SIG-M5 treated with dmso at 0.1 percent for 504 hours (cell line): ENCODE measurements around the gene SEPTIN6.

Experiments
- DNase-seq: peaks from one replicate; lab custom pipeline; 2025; ENCODE audit not compliant: unreplicated experiment; lab: John Stamatoyannopoulos, UW

The SEPTIN6 gene

GRCh38 chrX:119693040-119693995 lies at the start of gene SEPTIN6:
Gene SEPTIN6, minus strand, starts transcription at chrX:119693168. Its CDS starts 63 bp downstream, at chrX:119693105.
- peak; percentile 79 for DNase-seq

GRCh38 chrX:119738742-119739141 lies 45.8 kb upstream of the SEPTIN6 start:
- DNase-seq, result no peak

GRCh38 chrX:119736206-119736764 lies 43.3 kb upstream of the SEPTIN6 start:
- DNase-seq, result no peak

- DNase-seq, result no peak
Observed at GRCh38 chrX:119735467-119735866, 42.5 kb upstream of the SEPTIN6 start.

GRCh38 chrX:119734897-119735339 lies 42.0 kb upstream of the SEPTIN6 start:
- no peak for DNase-seq

GRCh38 chrX:119729408-119730201 lies 36.6 kb upstream of the SEPTIN6 start:
- DNase-seq, result peak; percentile 73

GRCh38 chrX:119728487-119728886 lies 35.5 kb upstream of the SEPTIN6 start:
- peak; percentile 10 for DNase-seq

- DNase-seq, result peak; percentile 17
Observed at GRCh38 chrX:119726900-119727555, 34.1 kb upstream of the SEPTIN6 start.

- DNase-seq, result no peak
Observed at GRCh38 chrX:119721926-119722325, 29.0 kb upstream of the SEPTIN6 start.

- no peak for DNase-seq
Observed at GRCh38 chrX:119721487-119721886, 28.5 kb upstream of the SEPTIN6 start.

- DNase-seq, result no peak
Observed at GRCh38 chrX:119709630-119710029, 16.7 kb upstream of the SEPTIN6 start.

GRCh38 chrX:119708936-119709335 lies 16.0 kb upstream of the SEPTIN6 start:
- DNase-seq, result no peak

- no peak for DNase-seq
Observed at GRCh38 chrX:119706616-119707015, 13.6 kb upstream of the SEPTIN6 start.

- peak; percentile 55 for DNase-seq
Observed at GRCh38 chrX:119698845-119699244, 5.9 kb upstream of the SEPTIN6 start.

- no peak for DNase-seq
Observed at GRCh38 chrX:119696251-119696890, 3.4 kb upstream of the SEPTIN6 start.

GRCh38 chrX:119695535-119696050 lies 2.6 kb upstream of the SEPTIN6 start:
- DNase-seq, result no peak

GRCh38 chrX:119694601-119695534 lies 1.9 kb upstream of the SEPTIN6 start:
- no peak for DNase-seq

GRCh38 chrX:119693996-119694451 lies 1.1 kb upstream of the SEPTIN6 start:
- DNase-seq, result no peak
